HG02610 (cell line): Measurements from ENCODE around the gene C7.
"Not testable (repeated sequence)": the region's sequence is repeated elsewhere in the genome, so short reads cannot be mapped to it uniquely, and the experiment has no call there.

Experiments
- ATAC-seq: cut with Tn5 transposase; IDR thresholded peaks from one replicate; pipeline ENCODE4 v1.9.1; 2021; ENCODE audit warnings: mild to moderate bottlenecking, moderate library complexity; ENCODE audit not compliant: unreplicated experiment

C7 gene

GRCh38 chr5:40909264-40909663 lies at the start of gene C7:
TSS of gene C7 (plus strand) at chr5:40909497. CDS start at chr5:40909611, 114 bp downstream.
- no peak for ATAC-seq

GRCh38 chr5:40860711-40861110 lies 48.6 kb upstream of the C7 start:
- no peak for ATAC-seq

GRCh38 chr5:40865004-40865403 lies 44.3 kb upstream of the C7 start:
- ATAC-seq = not testable (repeated sequence)

DNA sequence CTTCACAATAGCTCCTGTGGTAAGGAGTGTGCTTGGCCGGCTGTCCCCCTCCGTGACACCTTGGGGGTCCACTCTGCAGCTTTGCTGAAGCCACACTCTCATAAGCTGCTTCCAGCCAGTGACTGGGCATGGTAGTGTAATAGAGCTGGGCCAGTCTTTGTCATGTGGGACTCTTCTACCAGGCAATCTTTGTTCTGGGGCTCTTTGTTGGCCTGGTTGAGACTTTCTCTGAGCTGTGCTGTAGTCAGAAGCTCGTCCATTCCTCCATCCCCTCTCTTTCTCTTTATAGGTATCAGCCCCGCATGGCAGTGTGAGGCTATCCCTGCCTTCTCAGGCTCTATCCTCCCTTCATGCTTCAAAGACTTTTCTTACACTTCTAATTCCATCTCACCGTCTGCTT lies 42.5 kb upstream of the C7 start:
- no peak for ATAC-seq

DNA sequence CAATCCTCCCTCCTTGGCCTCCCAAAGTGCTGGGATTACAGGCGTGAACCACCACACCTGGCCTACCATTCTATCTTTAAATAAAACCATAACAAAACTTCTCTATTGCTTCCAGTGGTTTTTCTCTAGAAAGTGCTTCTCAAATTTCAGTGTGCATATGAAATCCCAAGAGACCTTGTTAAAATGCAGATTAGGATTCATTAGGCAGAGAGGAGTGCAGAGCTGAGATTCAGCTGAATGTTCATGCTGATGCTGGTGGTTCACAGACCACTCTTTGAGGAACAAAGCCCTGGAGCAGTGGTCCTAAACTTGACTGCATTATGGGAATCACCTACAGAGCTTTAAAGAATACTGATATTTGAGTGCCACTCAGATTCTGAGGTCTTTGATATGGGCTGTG lies 39.9 kb upstream of the C7 start:
- ATAC-seq = no peak

DNA sequence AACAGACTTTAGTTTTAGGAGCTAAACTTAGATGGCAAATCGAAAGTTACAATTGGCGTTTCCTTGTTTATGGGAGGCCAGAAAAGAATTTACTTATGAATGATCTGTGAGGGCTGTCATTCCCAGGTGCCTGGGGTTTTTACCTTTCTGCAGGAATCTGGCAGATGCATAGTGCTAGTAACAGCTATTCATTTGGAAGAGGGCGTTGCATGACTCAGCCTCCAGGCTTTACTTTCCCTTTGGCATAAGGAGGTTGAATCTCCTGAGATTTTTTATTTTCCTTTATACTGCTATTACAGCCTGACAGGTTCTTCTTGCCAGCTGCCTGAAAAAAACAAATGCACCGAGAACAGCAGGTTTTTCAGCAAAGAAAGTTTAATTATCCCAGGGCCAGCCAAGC lies 38.1 kb upstream of the C7 start:
- ATAC-seq = no peak

DNA sequence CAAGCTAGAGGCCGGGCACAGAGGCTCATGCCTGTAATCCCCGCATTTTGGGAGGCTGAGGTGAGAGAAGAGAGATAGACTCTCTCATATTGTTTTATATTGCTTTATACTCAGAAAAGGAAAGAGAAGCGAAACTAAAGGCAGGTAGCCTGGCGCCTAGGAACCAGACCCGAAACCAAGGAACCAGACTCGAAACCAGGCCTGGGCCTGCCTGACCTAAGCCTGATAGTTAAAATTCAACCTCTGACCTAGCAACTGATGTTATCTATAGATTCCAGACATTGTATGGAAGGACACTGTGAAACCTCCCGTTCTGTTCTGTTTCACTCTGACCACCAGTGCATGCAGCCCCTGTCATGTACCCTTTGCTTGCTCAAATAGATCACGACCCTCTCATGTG lies 37.0 kb upstream of the C7 start:
- ATAC-seq = not testable (repeated sequence)

DNA sequence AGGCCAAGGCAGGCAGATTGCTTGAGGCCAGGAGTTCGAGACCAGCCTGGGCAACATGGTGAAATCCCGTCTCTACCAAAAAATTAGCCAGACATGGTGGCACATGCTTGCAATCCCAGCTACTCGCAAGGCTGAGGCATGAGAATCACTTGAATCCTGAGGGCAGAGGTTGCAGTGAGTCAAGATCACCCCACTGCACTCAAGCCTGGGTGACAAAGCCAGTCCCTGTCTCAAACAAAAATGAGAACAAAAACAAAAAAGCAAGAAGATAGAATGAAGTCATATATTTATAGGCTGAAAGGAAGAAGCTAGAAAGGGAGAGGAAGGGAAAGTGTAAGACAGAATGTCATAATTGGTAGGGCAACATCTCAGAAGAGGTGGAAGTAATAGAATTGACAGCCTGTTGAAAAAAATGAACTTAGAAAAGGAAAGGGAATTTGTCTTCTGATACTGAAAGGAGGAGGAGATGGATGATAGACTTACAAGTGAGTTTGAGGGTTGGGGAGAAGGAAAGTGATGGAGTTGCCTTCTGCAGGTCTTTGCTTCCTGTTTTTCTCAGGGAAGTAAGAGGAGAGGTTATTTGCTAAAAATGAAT lies 35.9 kb upstream of the C7 start:
- no peak for ATAC-seq

DNA sequence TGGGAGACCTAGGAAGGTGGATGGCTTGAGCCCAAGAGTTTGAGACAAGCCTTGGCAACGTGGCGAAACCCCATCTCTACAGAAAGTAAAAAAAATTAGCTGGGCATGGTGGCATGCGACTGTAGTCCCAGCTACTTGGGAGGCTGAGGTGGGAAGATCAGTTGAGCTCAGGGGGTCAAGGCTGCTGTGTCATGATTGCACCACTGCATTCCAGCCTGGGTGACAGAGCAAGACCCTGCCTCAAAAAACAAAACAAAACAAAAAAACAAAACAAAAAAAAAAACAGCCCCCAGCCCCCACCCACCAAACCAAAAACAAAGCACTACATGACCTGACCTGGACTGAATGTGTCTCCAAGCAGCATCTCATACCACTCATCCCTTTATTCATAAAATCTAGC lies 33.3 kb upstream of the C7 start:
- ATAC-seq = no peak

DNA sequence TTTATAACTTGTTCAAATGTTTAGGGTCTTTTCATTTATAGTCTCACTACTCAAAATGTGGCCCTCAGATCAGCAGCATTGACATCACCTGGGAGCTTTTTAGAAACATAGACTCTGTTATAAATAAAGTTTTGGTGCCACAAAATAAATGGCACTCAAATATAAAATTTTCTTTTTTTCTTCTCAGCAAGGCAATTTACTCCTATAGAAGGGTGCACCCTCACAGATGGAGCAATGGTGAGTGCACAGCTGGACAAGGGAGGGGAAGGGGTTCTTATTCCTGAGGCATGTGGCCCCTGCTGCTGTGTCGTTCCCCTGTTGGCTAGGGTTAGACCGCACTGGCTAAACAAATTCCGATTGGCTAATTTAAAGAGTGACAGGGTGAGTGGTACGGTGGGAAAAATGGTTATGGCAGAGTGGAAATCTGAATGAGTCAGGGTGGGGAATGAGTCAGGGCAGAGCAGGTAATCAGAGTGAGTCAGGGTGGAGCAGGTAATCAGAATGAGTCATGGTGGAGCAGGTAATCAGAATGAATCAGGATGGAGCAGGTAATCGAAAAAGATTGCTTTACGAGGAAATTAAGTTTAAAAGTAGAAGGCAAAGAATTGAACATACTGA lies 31.8 kb upstream of the C7 start:
- no peak for ATAC-seq

DNA sequence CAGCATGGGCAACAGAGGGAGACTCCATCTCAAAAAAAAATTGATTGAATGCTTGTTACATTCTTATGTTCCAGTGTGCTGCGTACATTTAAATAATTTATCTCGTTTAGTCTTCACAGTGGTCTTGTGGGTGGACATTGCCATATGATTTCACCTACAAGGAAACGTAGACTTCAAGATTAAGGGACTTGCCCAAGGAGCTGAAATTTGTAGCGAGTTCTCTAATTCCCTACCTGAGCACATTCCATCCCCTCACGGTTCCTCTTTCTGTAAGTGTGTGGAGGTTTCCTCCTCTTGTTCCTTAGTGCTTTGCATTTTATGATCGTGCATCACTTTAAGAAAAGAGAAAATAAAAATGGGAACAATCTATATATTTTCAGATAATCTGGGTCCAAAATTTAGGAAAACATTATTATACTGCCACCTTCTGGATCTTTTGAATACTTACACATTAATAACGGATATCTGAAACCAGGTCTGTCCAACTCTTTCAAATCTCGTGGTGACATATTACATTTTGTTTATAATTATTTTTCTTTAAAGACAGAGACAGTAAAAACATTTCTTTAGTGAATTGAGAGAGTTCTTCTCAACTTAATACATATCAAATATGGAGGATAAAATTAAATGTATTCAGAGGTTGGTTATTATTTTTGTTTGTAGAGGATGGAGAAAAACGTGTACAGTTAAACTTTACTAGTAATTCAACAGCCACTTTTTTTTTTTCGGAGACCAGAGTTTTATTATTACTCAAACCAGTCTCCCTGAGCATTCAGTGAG lies 29.9 kb upstream of the C7 start:
- ATAC-seq = peak; percentile 41

- ATAC-seq = no peak
Measured at GRCh38 chr5:40882291-40882690, 27.0 kb upstream of the C7 start.

GRCh38 chr5:40883051-40883450 lies 26.2 kb upstream of the C7 start:
- not testable (repeated sequence) for ATAC-seq

DNA sequence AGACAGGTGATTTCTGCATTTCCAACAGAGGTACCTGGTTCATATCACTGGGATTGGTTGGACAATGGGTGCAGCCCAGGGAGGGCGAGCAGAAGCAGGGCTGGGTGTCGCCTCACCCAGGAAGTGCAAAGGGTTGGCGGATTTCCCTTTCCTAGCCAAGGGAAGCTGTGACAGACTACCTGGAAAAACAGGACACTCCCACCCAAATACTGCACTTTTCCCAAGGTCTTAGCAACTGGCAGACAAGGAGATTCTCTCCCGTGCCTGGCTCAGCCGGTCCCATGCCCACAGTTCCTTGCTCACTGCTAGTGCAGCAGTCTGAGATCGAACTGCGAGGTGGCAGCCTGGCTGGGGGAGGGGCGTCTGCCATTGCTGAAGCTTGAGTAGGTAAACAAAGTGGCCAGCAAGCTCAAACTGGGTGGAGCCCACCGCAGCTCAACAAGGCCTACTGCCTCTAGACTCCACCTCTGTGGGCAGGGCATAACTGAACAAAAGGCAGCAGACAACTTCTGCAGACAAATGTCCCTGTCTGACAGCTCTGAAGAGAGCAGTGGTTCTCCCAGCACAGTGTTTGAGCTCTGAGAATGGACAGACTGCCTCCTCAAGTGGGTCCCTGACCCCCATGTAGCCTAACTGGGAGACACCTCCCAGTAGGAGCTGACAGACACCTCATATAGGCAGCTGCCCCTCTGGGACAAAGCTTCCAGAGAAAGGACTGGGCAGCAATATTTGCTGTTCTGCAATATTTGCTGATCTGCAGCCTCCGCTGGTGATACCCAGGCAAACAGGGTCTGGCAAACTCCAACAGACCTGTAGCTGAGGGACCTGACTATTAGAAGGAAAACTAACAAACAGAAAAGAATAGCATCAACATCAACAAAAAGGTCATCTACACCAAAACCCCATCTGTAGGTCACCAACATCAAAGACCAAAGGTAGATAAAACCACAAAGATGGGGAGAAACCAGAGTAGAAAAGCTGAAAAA lies 13.6 kb upstream of the C7 start:
- not testable (repeated sequence) for ATAC-seq

DNA sequence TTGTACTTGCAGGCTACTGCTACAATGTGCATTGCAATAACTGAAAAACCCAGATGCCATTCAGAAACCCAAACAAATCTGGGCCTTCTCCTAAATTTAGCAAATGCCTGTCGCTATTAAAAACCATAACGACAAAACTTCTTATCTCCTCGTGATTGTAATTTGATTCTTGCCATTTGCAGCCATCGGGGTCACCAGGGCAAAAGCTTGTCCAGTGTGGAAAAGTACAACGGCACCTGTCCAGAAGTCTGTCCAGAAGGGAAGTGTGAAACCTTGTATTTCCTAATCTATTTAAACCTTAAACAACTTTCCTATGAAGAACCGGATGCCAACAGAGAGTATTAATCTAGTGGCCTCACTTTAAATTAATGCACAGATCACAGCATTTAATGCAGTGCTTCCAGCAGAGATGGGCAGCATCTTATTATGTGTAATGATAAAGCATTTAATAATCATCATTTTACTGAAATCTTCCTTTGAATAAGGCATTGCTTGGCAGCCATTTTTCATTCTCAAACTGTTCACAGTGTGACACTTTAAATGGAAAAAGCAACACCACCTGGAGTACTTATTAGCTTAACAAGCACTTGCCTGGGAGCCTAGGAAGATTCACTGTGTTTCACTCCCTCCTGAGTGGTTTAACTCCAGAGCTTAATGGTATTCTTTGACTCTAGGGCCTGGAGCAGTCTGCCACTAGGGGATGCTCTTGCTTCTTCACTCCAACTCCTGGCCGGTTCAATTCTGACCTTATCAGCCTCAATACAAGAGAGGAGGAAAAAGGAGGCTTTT lies 4.9 kb upstream of the C7 start:
- ATAC-seq = peak; percentile 91

- ATAC-seq = no peak
Measured at GRCh38 chr5:40904994-40905306, 4.3 kb upstream of the C7 start.

DNA sequence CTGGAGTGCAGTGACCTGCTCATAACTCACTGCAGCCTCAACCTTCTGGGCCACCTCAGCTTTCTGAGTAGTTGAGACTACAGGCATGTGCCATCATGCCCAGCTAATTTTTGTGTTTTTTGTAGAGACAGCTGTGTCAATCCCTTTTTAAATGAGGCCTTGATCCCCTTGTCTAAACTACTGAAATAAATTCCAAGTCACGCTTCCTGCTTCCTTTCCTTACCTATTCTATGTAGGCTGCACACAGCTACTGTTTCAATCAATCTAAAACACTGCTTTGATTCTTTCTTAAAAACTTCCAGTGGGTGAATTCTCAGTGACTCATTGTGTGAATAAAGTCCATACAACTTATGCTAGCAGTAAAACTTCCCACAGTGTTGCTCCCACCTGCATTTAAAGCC lies 2.9 kb upstream of the C7 start:
- ATAC-seq = no peak

DNA sequence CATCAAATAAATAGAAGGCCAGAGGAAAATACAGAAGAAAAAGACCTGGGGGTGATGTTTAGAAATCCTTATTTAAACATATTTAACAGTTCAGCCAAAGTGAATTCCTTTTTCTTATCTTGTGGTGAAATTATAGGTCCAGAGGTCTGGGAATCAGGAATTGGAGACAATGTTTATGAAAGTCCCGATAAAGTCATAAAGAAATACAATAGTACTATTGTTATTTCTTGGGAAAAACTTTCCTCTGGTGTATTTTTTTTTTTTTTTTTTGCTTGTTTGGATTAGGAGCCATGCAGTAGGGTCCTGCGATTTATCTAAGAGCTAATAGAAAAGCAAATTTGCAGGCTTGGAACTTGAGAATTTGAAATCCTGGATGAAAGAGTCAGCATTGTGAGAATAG lies 426 bp downstream of the C7 start:
- ATAC-seq = no peak

DNA sequence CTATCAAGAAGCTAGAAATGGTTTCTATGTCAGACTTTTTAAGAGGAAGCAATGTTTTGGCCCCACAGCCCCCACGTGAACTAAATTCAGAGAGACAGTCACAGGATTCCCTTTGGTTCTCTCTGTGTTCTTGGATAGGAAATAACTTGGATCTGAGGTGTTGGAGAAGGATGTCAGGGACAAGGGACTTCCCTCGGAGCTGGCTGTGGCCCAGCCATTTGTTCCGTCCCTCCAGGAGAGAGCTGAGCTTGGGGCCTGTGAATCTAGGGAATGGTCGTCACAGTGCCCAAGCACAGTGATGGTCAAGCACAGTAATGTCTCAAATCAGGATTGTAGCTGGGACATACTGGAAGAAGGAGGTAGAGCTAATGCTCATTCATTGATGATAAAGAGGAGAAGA lies 2.0 kb downstream of the C7 start:
- no peak for ATAC-seq

DNA sequence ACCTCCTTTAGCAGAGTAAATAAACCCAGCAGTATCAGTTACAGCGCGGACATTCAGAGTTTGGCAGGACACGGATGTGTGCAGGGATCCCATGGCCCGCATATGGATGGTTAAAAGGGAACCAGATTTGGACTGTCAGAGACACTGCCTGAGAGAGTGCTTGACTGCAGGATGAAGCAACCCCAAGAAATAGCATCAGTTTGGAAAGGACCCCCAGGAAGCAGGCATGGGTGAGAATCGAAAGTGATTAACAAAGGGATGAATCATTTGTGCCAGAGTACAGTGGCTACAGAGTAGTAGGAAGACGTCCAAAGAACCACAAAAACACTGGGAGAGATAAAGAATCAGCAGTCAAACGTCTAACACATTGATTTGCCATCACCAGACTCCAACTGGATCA lies 5.5 kb downstream of the C7 start:
- no peak for ATAC-seq
